Gastrocnemius medialis (tissue), 4 donors: Measurements from ENCODE around the gene CCDC70. TPM values are rescaled to one million over a fixed set of nuclear protein-coding genes. Genes with fewer than 3 reads are reported as not detected.

Experiments
- ATAC-seq, 2 donors: fragments of 150-250 bp; one replicate each; pipeline ENCODE4 v1.9.1; 2016
- DNase-seq, 2 donors: peaks; one replicate each; pipeline ENCODE4 v3.0.0-alpha.2; 2019
- H3K27ac ChIP-seq, 4 donors: fragments of 200-600 bp; sonication (generic); 1 replicate in 1 of 4; 2 replicates in 3 of 4; pipeline ENCODE4 v1.5.1; 2016 to 2018; ENCODE audit warnings: mild to moderate bottlenecking in 2 of 4, moderate library complexity in 1 of 4
- H3K27me3 ChIP-seq, 3 donors: fragments of 200-600 bp; sonication (generic) in 2 of 3; 1 replicate in 1 of 3; 2 replicates in 2 of 3; pipeline versions ENCODE4 v1.5.1 to v1.6.0; 2016 to 2019; ENCODE audit warnings: mild to moderate bottlenecking in 1 of 3, moderate library complexity in 1 of 3
- H3K36me3 ChIP-seq, 2 donors: fragments of 200-600 bp; sonication (generic) in 1 of 2; one replicate each; pipeline ENCODE4 v1.5.1; 2017 to 2018
- H3K4me1 ChIP-seq, 2 donors: fragments of 200-600 bp; sonication (generic) in 1 of 2; one replicate each; pipeline ENCODE4 v1.5.1; 2016 to 2017; ENCODE audit warnings: mild to moderate bottlenecking in 2 of 2
- H3K4me3 ChIP-seq, 4 donors: fragments of 200-600 bp; sonication (generic) in 3 of 4; 1 replicate in 1 of 4; 2 replicates in 3 of 4; pipeline ENCODE4 v1.5.1; 2016 to 2019; ENCODE audit warnings: mild to moderate bottlenecking in 2 of 4
- H3K9me3 ChIP-seq, 3 donors: fragments of 200-600 bp; sonication (generic) in 2 of 3; 1 replicate in 1 of 3; 2 replicates in 2 of 3; pipeline ENCODE4 v1.5.1; 2016 to 2019
- POLR2A ChIP-seq, 2 donors: fragments of 450-650 bp; IDR thresholded peaks; one replicate each; pipeline ENCODE4 v1.6.1; 2017; ENCODE audit warnings: antibody characterized with exemption in 2 of 2, mild to moderate bottlenecking in 2 of 2, moderate library complexity in 2 of 2
- in situ Hi-C, 4 donors: fragments of 200-750 bp; cut with MboI; loops; one replicate each; pipeline versions ENCODE4 v1.15.0 to v1.8.0; 2017; ENCODE audit warnings: low sequenced_read_pairs in 4 of 4
- intact Hi-C: fragments of 100-400 bp; cut with DNase I; formaldehyde crosslinking; loops from one replicate; pipeline ENCODE4 v1.15.1; 2023; ENCODE audit warnings: low total_unique reads
- total RNA-seq, 4 donors: library from RNA; depleted of rRNA; stranded (reverse); fragments of >200 nt; gene quantifications; one replicate each; pipeline versions ENCODE4 v1.1.0 to v1.2.3, GENCODE V29; 2016
- TF ChIP-seq, protein P1 (sequence below), 5 experiments: fragments of 450-650 bp in 3 of 5; fragments of 200-600 bp in 2 of 5; sonication (generic) in 2 of 5; IDR thresholded peaks in 4 of 5; conservative IDR thresholded peaks in 1 of 5; 1 replicate in 4 of 5; 2 replicates in 1 of 5; pipeline ENCODE4 v1.5.1; 2016 to 2019; ENCODE audit warnings: antibody characterized with exemption in 5 of 5, mild to moderate bottlenecking in 3 of 5, moderate library complexity in 3 of 5

Gene CCDC70
- total RNA-seq, 4 donors from 2014 or later, result not detected

GRCh38 chr13:51874651-51875050 lies 12.9 kb downstream of the CCDC70 start:
- no peak overlapping the region for H3K4me3 ChIP-seq
- H3K9me3 ChIP-seq, result no peaks in the 10 kb centered on the region
- ATAC-seq (no peak), DNase-seq (no peak)
- no peaks in the 10 kb centered on the region for H3K4me1 ChIP-seq
- intact Hi-C loops, result no loop called here
- no peak overlapping the region for H3K27ac ChIP-seq
- TF ChIP-seq, protein P1, sequence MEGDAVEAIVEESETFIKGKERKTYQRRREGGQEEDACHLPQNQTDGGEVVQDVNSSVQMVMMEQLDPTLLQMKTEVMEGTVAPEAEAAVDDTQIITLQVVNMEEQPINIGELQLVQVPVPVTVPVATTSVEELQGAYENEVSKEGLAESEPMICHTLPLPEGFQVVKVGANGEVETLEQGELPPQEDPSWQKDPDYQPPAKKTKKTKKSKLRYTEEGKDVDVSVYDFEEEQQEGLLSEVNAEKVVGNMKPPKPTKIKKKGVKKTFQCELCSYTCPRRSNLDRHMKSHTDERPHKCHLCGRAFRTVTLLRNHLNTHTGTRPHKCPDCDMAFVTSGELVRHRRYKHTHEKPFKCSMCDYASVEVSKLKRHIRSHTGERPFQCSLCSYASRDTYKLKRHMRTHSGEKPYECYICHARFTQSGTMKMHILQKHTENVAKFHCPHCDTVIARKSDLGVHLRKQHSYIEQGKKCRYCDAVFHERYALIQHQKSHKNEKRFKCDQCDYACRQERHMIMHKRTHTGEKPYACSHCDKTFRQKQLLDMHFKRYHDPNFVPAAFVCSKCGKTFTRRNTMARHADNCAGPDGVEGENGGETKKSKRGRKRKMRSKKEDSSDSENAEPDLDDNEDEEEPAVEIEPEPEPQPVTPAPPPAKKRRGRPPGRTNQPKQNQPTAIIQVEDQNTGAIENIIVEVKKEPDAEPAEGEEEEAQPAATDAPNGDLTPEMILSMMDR (IDR thresholded peaks at IDR 0.05 in 4 of 5, conservative IDR thresholded peaks at IDR 0.05 in 1 of 5), result no peak
- no peak for TF ChIP-seq POLR2A (IDR thresholded peaks at IDR 0.05)
- H3K27me3 ChIP-seq, result no peaks in the 10 kb centered on the region
- no peaks in the 10 kb centered on the region for H3K36me3 ChIP-seq
- in situ Hi-C loops, result no loop called here

GRCh38 chr13:51879133-51879532 lies 17.4 kb downstream of the CCDC70 start:
- DNase-seq, result no peak
- no peak for TF ChIP-seq POLR2A (IDR thresholded peaks at IDR 0.05)
- TF ChIP-seq, protein P1 (IDR thresholded peaks at IDR 0.05 in 4 of 5, conservative IDR thresholded peaks at IDR 0.05 in 1 of 5), result no peak
- ATAC-seq, result no peak
- in situ Hi-C loops (no loop called here), intact Hi-C loops (no loop called here)
- H3K27ac ChIP-seq, result no peak overlapping the region
- H3K9me3 ChIP-seq, result no peaks in the 10 kb centered on the region
- no peaks in the 10 kb centered on the region for H3K27me3 ChIP-seq
- H3K36me3 ChIP-seq, result no peaks in the 10 kb centered on the region
- H3K4me3 ChIP-seq, result no peak overlapping the region
- H3K4me1 ChIP-seq, result no peaks in the 10 kb centered on the region

- TF ChIP-seq, protein P1 (IDR thresholded peaks at IDR 0.05 in 4 of 5, conservative IDR thresholded peaks at IDR 0.05 in 1 of 5), result no peak
- no peak for TF ChIP-seq POLR2A (IDR thresholded peaks at IDR 0.05)
- no peak overlapping the region for H3K4me3 ChIP-seq
- DNase-seq (no peak), ATAC-seq (no peak)
- H3K4me1 ChIP-seq, result no peaks in the 10 kb centered on the region
- no peaks in the 10 kb centered on the region for H3K9me3 ChIP-seq
- in situ Hi-C loops (no loop called here), intact Hi-C loops (no loop called here)
- no peaks in the 10 kb centered on the region for H3K27me3 ChIP-seq
- H3K36me3 ChIP-seq, result no peaks in the 10 kb centered on the region
- no peak overlapping the region for H3K27ac ChIP-seq
Observed at GRCh38 chr13:51881296-51881695, 19.5 kb downstream of the CCDC70 start.

DNA sequence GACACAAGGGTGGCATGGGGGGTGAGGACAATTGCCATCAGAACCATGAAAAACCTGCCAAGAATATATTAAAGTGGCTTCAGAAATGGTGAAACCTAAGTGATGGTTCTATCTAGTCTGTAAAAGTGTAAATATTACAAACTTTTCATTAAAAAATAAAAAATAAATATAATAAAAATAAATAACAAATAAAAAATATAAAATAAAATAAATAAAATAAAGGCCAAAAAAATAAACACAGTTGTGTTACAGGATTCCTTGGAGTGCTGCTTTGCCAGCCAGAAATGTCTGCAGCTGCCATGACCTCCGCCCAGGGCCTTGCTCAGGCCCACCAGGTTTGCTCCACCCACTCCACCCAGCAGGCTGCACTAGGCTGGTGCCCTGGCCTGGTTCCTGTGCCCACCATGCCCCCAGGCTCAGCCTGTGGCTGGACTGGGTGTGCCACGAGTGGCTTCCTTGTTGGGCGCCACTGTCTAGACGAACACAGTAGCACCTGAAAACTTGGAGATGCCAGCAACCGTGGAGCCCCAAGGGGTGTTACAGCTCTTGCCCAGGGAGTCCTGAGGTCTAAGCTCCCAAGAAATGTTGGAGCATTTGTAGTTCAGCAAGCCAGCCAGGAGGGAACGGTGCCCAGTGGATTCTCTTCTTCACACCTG lies 20.9 kb downstream of the CCDC70 start:
- Histone ChIP-seq H3K4me3 (no peak overlapping the region), H3K4me1 (no peaks in the 10 kb centered on the region), H3K27ac (no peak overlapping the region), H3K36me3 (no peaks in the 10 kb centered on the region), H3K27me3 (no peaks in the 10 kb centered on the region), H3K9me3 (no peaks in the 10 kb centered on the region)
- in situ Hi-C loops, result no loop called here
- TF ChIP-seq, protein P1 (IDR thresholded peaks at IDR 0.05 in 4 of 5, conservative IDR thresholded peaks at IDR 0.05 in 1 of 5), result no peak
- TF ChIP-seq POLR2A (IDR thresholded peaks at IDR 0.05), result no peak
- ATAC-seq (no peak), DNase-seq (no peak)
- intact Hi-C loops, result no loop called here

GRCh38 chr13:51883226-51883600 lies 21.4 kb downstream of the CCDC70 start:
- no peak overlapping the region for H3K4me3 ChIP-seq
- no peak for ATAC-seq
- no peak overlapping the region for H3K27ac ChIP-seq
- TF ChIP-seq, protein P1 (IDR thresholded peaks at IDR 0.05 in 4 of 5, conservative IDR thresholded peaks at IDR 0.05 in 1 of 5), result no peak
- no peak for TF ChIP-seq POLR2A (IDR thresholded peaks at IDR 0.05)
- no peaks in the 10 kb centered on the region for H3K4me1 ChIP-seq
- H3K36me3 ChIP-seq, result no peaks in the 10 kb centered on the region
- in situ Hi-C loops, result no loop called here
- no peaks in the 10 kb centered on the region for H3K9me3 ChIP-seq
- intact Hi-C loops, result no loop called here
- DNase-seq, result no peak
- H3K27me3 ChIP-seq, result no peaks in the 10 kb centered on the region
